SH-SY5Y (cell line): ENCODE data around the gene PDGFA.

ENCODE experiments used
- GATA2 ChIP-seq: IDR thresholded peaks from 2 replicates; pipeline ENCODE4 v1.6.1; 2011; ENCODE audit warnings: mild to moderate bottlenecking, low read depth, low read length
- GATA3 ChIP-seq: IDR thresholded peaks from 2 replicates; pipeline ENCODE4 v1.6.1; 2011; ENCODE audit warnings: low read depth, mild to moderate bottlenecking, low read length, moderate library complexity

- TF ChIP-seq GATA3: no peak
- no peak for TF ChIP-seq GATA2
Measured at GRCh38 chr7:475951-476441, 43.6 kb downstream of the PDGFA start.
